Esophagus muscularis mucosa (tissue), 4 donors: ENCODE results near the gene IRF9. TPM values are rescaled to one million over a fixed set of nuclear protein-coding genes. Genes with fewer than 3 reads are reported as not detected.

Experiments used
- DNase-seq: peaks from one replicate; pipeline ENCODE4 v3.0.0-alpha.2; 2017; ENCODE audit errors: extremely low spot score
- H3K27ac ChIP-seq, 4 donors: fragments of 200-600 bp; sonication (generic); replicated peaks in 1 of 4; 1 replicate in 3 of 4; 2 replicates in 1 of 4; pipeline ENCODE4 v1.5.1; 2016 to 2019; ENCODE audit warnings: mild to moderate bottlenecking in 1 of 4
- H3K27me3 ChIP-seq, 4 donors: fragments of 200-600 bp; sonication (generic); one replicate each; pipeline versions ENCODE4 v1.5.1 to v1.6.0; 2016 to 2019
- H3K36me3 ChIP-seq, 4 donors: fragments of 200-600 bp; sonication (generic); one replicate each; pipeline ENCODE4 v1.5.1; 2016 to 2019
- H3K4me1 ChIP-seq, 4 donors: fragments of 200-600 bp; sonication (generic); one replicate each; pipeline ENCODE4 v1.5.1; 2016 to 2019
- H3K4me3 ChIP-seq, 4 donors: fragments of 200-600 bp; sonication (generic); 1 replicate in 2 of 4; 2 replicates in 2 of 4; pipeline ENCODE4 v1.5.1; 2016 to 2019; ENCODE audit warnings: mild to moderate bottlenecking in 4 of 4, moderate library complexity in 1 of 4
- H3K9me3 ChIP-seq, 4 donors: fragments of 200-600 bp; sonication (generic); 1 replicate in 3 of 4; 2 replicates in 1 of 4; pipeline ENCODE4 v1.5.1; 2016 to 2019
- CTCF ChIP-seq, 3 experiments: fragments of 200-600 bp in 2 of 3; fragments of 450-650 bp in 1 of 3; sonication (generic) in 2 of 3; IDR thresholded peaks; one replicate each; pipeline ENCODE4 v1.5.1; 2017 to 2019; ENCODE audit warnings: antibody characterized with exemption in 3 of 3, mild to moderate bottlenecking in 2 of 3, moderate library complexity in 1 of 3
- EP300 ChIP-seq: sonication (generic); formaldehyde crosslinking; IDR thresholded peaks from one replicate; pipeline ENCODE4 v1.6.1; 2017; ENCODE audit warnings: antibody characterized with exemption
- POLR2A ChIP-seq: fragments of 450-650 bp; IDR thresholded peaks from one replicate; pipeline ENCODE4 v1.6.1; 2017; ENCODE audit warnings: antibody characterized with exemption, moderate library complexity, mild to moderate bottlenecking, low read depth
- POLR2AphosphoS5 ChIP-seq, 2 donors: sonication (generic); formaldehyde crosslinking; IDR thresholded peaks; one replicate each; pipeline ENCODE4 v1.6.1; 2017; ENCODE audit warnings: antibody characterized with exemption in 2 of 2
- WGBS: methylation state at CpG from one replicate; pipeline ENCODE4 v1.1.5; 2018; 5-methylcytosine and 5-hydroxymethylcytosine counted together
- intact Hi-C: fragments of 100-400 bp; cut with DNase I; formaldehyde crosslinking; loops from one replicate; pipeline ENCODE4 v1.15.1; 2023
- total RNA-seq, 4 donors: library from RNA; depleted of rRNA; stranded (reverse); fragments of >200 nt; gene quantifications; one replicate each; pipeline versions ENCODE4 v1.1.0 to v1.2.1, GENCODE V29; 2016

IRF9 gene
- 10 to 100 TPM; 39.5 to 78.3 (median 63.2) TPM for total RNA-seq

- intact Hi-C loops: loop anchor here (5.0 kb wide), 1 partner anchor 54 kb away; no protein-coding TSS in a partner anchor
- H3K9me3 ChIP-seq: no peaks in the 10 kb centered on the region
- TF ChIP-seq POLR2A: no peak
- TF ChIP-seq POLR2AphosphoS5 (IDR thresholded peaks at IDR 0.05): peak; percentile 90 to 98
- no peak for TF ChIP-seq EP300
- peak in 2 of 3 experiments; percentile 94 to 95 for TF ChIP-seq CTCF (IDR thresholded peaks at IDR 0.05)
- H3K36me3 ChIP-seq: peaks cover 64 to 77% (median 72%) of the 10 kb centered on the region in 4 donors
- H3K27ac ChIP-seq: peak within 1 kb of the TSS; percentile 88 to 92 (median 90)
- peak within 1 kb of the TSS; percentile 66 to 73 (median 69) for H3K4me3 ChIP-seq
- no peaks in the 10 kb centered on the region for H3K27me3 ChIP-seq
- H3K4me1 ChIP-seq: peaks cover 27 to 48% (median 39%) of the 10 kb centered on the region in 4 donors
- DNase-seq: peak; percentile 99
- WGBS: 0% methylated on average over 12 of the region's 12 CpGs
Observed at GRCh38 chr14:24160850-24161804, at the start of gene IRF9. TSS of gene IRF9 (plus strand) at chr14:24161265. CDS start at chr14:24162145, 880 bp downstream.

GRCh38 chr14:24113379-24113800, 47.7 kb upstream of the IRF9 start:
- 20% methylated on average over 10 of the region's 15 CpGs for WGBS
- TF ChIP-seq CTCF (IDR thresholded peaks at IDR 0.05) (no peak), EP300 (no peak), POLR2AphosphoS5 (IDR thresholded peaks at IDR 0.05) (no peak), POLR2A (no peak)
- DNase-seq: no peak
- H3K9me3 ChIP-seq: no peaks in the 10 kb centered on the region
- peaks cover 6 to 18% (median 16%) of the 10 kb centered on the region in 4 donors for H3K36me3 ChIP-seq
- H3K4me3 ChIP-seq: peak overlapping the region; percentile 63 to 96 (median 67)
- H3K27me3 ChIP-seq: no peaks in the 10 kb centered on the region
- peak overlapping the region; percentile 93 to 98 (median 97) for H3K27ac ChIP-seq
- H3K4me1 ChIP-seq: peaks cover 28 to 31% (median 30%) of the 10 kb centered on the region in 4 donors
- intact Hi-C loops: no loop called here

GRCh38 chr14:24113801-24114531, 47.1 kb upstream of the IRF9 start:
- no peaks in the 10 kb centered on the region for H3K9me3 ChIP-seq
- intact Hi-C loops: loop anchor here (1.0 kb wide), 1 partner anchor 22 kb away; the partner anchor contains the start of gene PSME1
- peaks cover 22 to 25% (median 25%) of the 10 kb centered on the region in 4 donors for H3K4me1 ChIP-seq
- peak; percentile 98 for DNase-seq
- under 1% methylated on average over 24 of the region's 42 CpGs for WGBS
- TF ChIP-seq POLR2A (no peak), POLR2AphosphoS5 (IDR thresholded peaks at IDR 0.05) (peak in 1 of 2 donors; percentile 79)
- peaks cover 12 to 24% (median 21%) of the 10 kb centered on the region in 4 donors for H3K36me3 ChIP-seq
- H3K4me3 ChIP-seq: peak overlapping the region; percentile 63 to 96 (median 67)
- H3K27me3 ChIP-seq: no peaks in the 10 kb centered on the region
- peak overlapping the region; percentile 93 to 98 (median 97) for H3K27ac ChIP-seq

GRCh38 chr14:24114532-24115421, 46.3 kb upstream of the IRF9 start, which contains the start of the genes DCAF11 and NRL:
TSS of gene DCAF11 (plus strand) at chr14:24114777. CDS start at chr14:24115595, 818 bp downstream.
TSS of gene NRL (minus strand) at chr14:24114949. CDS start at chr14:24082848, 32,101 bp downstream.
- H3K27ac ChIP-seq: peak within 1 kb of the TSS; percentile 93 to 98 (median 97)
- intact Hi-C loops: loop anchor here (1.0 kb wide), 1 partner anchor 22 kb away; the partner anchor contains the start of gene PSME1
- no peaks in the 10 kb centered on the region for H3K27me3 ChIP-seq
- H3K4me1 ChIP-seq: peaks cover 20 to 23% (median 22%) of the 10 kb centered on the region in 4 donors
- H3K4me3 ChIP-seq: peak within 1 kb of the TSS; percentile 63 to 96 (median 67)
- TF ChIP-seq POLR2AphosphoS5 (IDR thresholded peaks at IDR 0.05) (peak; percentile 78 to 91), EP300 (peak; percentile 75), CTCF (IDR thresholded peaks at IDR 0.05) (peak in 1 of 3 experiments; percentile 9), POLR2A (peak; percentile 29)
- H3K36me3 ChIP-seq: peaks cover 19 to 32% (median 29%) of the 10 kb centered on the region in 4 donors
- under 1% methylated on average over 45 of the region's 65 CpGs for WGBS
- DNase-seq: peak; percentile 100
- H3K9me3 ChIP-seq: no peaks in the 10 kb centered on the region
